ENCODE data around the gene CKLF.
A peak's percentile ranks its signal among the peaks of the same experiment; 100 is the strongest.
"Not testable (repeated sequence)": the region's sequence is repeated elsewhere in the genome, so short reads cannot be mapped to it uniquely, and the experiment has no call there.

Gene CKLF, protein sequence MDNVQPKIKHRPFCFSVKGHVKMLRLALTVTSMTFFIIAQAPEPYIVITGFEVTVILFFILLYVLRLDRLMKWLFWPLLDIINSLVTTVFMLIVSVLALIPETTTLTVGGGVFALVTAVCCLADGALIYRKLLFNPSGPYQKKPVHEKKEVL
- total RNA-seq: 1.4 to 4.3 (median 2.1) reads per million in 4 donors

GRCh38 chr16:66552286-66553177 is at the start of gene CKLF:
CKLF (plus strand) TSS chr16:66552576; CDS start chr16:66552716, 140 bp downstream.
- peak; percentile 79 to 96 (median 83) for DNase-seq

- no peak for DNase-seq
Observed at GRCh38 chr16:66503030-66503429, 49.3 kb upstream of the CKLF start.

DNA sequence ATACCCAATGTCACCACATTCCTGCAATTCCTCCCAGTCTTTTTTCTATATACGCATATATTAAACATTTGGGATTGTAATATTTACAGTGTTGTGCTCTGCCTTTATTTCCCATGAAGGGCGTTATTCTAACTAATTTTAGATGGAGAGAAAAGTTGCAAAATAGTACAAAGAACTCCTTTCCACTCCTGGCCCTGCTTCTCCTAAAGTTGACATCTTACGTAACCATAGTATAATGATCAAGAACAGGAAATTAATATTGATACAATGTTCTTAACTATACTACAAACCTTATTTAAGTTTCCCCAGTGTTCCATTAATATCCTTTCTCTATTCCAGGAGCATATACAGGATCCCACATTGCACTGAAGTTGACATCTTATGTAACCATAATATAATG is 48.8 kb upstream of the CKLF start:
- DNase-seq: no peak

- DNase-seq: no peak
Observed at GRCh38 chr16:66507731-66508239, 44.6 kb upstream of the CKLF start.

GRCh38 chr16:66508248-66508913 is 44.0 kb upstream of the CKLF start:
- no peak for DNase-seq

DNA sequence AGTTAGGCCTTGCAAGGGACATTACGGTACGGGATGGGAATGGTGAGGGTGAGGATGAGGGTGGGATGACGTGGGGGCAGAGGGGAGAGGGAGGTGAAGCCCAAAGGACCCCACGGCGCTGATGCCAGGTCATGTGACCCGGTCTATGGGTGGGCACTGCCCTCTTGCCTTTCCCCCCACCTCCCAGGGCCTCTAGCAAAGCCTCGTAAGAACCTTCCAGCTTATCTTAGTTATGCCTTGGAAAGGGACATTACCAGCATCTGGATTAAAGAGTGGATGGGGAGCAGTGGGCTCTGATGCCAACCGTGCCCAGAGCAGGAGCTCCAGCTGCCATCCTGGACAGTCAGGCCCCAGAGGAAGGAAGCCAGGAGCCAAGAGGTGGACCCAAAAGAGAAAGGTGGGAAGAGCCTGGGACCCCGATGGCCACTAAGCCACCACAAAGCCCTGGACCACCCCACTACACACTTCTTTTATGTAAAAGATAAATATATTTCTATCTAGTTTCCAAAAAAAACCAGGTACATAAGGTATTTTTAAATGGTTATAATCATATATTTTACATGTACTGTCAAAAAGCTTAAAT is 43.4 kb upstream of the CKLF start:
- no peak for DNase-seq

DNA sequence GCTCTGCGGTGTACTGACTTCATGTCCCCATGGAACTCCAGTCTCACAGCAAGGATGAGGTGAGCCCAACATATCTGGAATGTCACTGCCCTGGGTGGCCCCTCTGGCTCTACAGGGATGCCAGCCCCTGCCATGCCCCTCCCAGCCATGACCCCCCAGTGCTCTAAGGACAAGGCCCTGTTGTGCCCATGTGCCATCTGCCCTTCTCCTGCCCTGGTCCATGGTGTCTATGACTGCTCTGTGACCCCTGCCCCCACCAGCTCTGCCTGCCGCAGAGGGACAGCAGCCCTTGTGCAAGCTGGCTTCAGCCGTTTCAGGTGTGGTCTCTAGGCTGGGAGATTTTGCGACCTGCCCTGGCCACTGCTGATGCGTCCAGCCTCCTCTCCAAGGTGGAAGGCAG is 42.8 kb upstream of the CKLF start:
- DNase-seq: no peak

GRCh38 chr16:66510298-66510697 is 42.1 kb upstream of the CKLF start:
- DNase-seq: no peak

GRCh38 chr16:66510711-66511601 is 41.4 kb upstream of the CKLF start:
- no peak for DNase-seq

GRCh38 chr16:66511602-66512271 is 40.6 kb upstream of the CKLF start:
- no peak for DNase-seq

- no peak for DNase-seq
Observed at GRCh38 chr16:66512272-66513110, 39.9 kb upstream of the CKLF start.

DNA sequence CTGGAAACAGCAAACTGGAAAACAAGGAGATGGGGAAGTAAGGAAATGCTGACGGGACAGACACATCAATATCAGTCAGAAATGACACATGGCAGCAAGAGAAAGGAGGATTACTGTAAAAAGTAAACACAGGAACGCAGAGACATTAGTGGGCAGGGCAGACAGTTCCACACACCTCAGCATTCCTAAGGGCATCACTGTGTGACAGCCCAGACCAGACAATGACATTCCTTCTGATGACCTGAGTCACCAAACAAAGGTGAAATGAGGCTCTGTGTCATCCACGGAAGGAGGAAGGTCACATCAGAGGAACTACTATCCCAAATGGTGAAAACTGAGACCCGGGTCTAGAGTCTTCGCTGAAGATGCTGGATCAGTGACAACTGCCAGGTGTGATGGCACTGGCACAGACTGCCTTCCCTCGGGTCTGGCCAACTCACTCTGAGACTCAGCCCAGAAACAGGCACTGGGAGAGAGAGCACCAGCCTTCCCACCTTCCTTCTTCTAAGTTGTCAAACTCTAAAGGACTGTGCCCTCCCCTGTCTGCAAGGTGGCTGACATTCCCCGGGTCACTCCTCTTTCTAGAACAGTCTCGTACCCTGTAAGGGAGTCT is 39.2 kb upstream of the CKLF start:
- DNase-seq: no peak

- DNase-seq: not testable (repeated sequence)
Observed at GRCh38 chr16:66514391-66514790, 38.0 kb upstream of the CKLF start.

DNA sequence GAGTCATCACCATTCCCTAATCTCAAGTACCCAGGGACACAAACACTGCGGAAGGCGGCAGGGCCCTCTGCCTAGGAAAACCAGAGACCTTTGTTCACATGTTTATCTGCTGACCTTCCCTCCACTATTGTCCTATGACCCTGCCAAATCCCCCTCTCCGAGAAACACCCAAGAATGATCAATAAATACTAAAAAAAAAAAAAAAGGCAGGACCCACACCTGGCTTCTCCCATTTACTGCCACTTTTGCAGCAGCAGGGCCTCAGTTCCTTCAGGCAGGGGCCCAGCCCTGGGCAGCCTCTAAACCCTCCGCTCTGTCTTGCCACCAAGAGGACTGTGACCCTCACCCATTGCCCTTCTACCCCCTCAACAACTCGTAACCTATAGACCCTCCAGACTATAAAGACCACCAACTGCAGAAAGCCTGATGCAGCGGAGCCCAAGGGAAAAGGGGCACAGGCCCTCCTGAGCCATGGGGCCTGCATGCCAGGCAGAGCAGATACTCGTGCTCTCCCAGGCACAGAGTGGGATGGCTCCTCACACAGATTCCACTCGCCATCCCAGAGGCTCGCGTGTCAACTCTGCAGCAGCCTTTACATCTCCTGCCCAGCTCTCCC is 37.3 kb upstream of the CKLF start:
- not testable (repeated sequence) for DNase-seq

GRCh38 chr16:66515596-66516508 is 36.5 kb upstream of the CKLF start:
- peak in 1 of 5 donors; percentile 62 for DNase-seq

DNA sequence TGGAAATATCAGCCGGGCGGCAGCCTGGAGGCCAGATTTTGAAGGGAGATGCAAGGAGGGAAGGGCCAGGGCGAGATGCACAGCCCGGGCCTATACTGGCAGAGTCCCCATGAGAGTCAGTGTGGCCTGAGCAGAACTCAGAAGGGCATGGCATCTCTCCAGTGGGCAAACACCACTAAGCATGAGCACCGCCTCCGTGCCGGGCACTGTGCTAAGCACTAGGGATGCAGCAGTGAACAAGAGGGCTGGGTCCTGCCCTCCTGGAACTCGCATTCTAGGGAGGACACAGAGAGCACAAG is 35.9 kb upstream of the CKLF start:
- no peak for DNase-seq

DNA sequence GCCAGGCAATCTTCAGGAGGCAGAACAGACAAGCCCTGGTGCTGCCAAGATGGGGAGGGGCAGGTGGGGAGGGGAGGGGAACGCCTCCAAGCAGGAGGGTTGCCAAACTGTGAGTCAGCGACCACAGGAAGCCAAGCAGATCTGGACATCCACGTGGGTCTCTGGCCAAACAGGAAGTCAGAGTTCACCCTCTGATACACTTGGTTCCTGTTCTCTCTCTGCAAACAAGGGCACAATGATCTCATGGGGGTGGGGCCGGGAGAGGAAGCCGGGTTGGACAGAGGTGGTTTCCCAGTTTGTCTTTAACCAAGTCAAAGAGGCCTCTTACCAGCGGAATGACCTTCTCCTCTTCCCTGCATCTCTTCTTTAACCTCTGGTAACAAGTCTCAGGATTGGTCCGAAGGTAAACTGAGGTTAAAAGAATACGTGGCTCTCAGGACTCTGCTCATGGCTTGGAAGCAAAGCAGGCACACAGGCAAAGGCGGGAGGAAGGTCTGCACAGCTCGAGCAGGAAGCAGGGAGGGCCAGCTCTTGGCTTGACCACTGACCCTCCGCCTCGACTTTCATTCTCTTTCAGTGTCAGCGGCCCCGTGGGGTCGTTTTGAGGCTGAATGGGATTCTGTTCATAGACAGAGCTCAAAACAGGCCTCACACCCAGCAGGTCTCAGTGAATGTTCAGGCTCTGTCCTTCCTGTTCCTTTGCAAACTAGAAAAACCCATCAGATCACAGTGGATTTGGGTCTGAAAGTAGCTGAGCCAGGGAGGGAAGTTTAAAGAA is 35.4 kb upstream of the CKLF start:
- peak; percentile 40 to 96 (median 59) for DNase-seq
